Inferior parietal cortex (tissue), 1 donor: ENCODE results near the gene NCOA4.
"Not testable (repeated sequence)": the region's sequence is repeated elsewhere in the genome, so short reads cannot be mapped to it uniquely, and the experiment has no call there.

Experiments
- DNase-seq: peaks from one replicate; pipeline ENCODE4 v3.0.0-alpha.2; 2016; ENCODE audit errors: extremely low spot score

NCOA4 gene

GRCh38 chr10:45984473-45984872 lies 46.0 kb downstream of the NCOA4 start:
- not testable (repeated sequence) for DNase-seq

- peak; percentile 69 for DNase-seq
Observed at GRCh38 chr10:45983538-45984186, 46.8 kb downstream of the NCOA4 start.

GRCh38 chr10:45981367-45981766 lies 49.1 kb downstream of the NCOA4 start:
- DNase-seq: not testable (repeated sequence)

- DNase-seq: not testable (repeated sequence)
Observed at GRCh38 chr10:45978554-45978953, 51.9 kb downstream of the NCOA4 start.

GRCh38 chr10:45974041-45974440 lies 56.4 kb downstream of the NCOA4 start:
- not testable (repeated sequence) for DNase-seq

- DNase-seq: not testable (repeated sequence)
Observed at GRCh38 chr10:45972813-45973169, 57.6 kb downstream of the NCOA4 start.

- DNase-seq: peak; percentile 90
Observed at GRCh38 chr10:45972106-45972812, 58.2 kb downstream of the NCOA4 start, which contains the start of gene TIMM23. TIMM23 (plus strand) TSS chr10:45972489; CDS start chr10:45972625, 136 bp downstream.

GRCh38 chr10:45971742-45972105 lies 58.7 kb downstream of the NCOA4 start:
- DNase-seq: not testable (repeated sequence)

GRCh38 chr10:45971019-45971418 lies 59.4 kb downstream of the NCOA4 start:
- DNase-seq: not testable (repeated sequence)

GRCh38 chr10:45962686-45963452 lies 67.6 kb downstream of the NCOA4 start:
- not testable (repeated sequence) for DNase-seq

- DNase-seq: not testable (repeated sequence)
Observed at GRCh38 chr10:45957928-45958327, 72.5 kb downstream of the NCOA4 start.

GRCh38 chr10:45956634-45957033 lies 73.8 kb downstream of the NCOA4 start:
- DNase-seq: not testable (repeated sequence)
